GM12873 (cell line): Measurements from ENCODE around the gene EVA1C.

Experiments
- TF ChIP-seq, protein P1 (sequence below): IDR thresholded peaks from 2 replicates; pipeline ENCODE4 v1.5.1; 2012; ENCODE audit warnings: low read depth, mild to moderate bottlenecking, moderate library complexity, low read length, control low read depth; ENCODE audit not compliant: insufficient read depth; ENCODE audit errors: missing control alignments

Gene EVA1C

DNA sequence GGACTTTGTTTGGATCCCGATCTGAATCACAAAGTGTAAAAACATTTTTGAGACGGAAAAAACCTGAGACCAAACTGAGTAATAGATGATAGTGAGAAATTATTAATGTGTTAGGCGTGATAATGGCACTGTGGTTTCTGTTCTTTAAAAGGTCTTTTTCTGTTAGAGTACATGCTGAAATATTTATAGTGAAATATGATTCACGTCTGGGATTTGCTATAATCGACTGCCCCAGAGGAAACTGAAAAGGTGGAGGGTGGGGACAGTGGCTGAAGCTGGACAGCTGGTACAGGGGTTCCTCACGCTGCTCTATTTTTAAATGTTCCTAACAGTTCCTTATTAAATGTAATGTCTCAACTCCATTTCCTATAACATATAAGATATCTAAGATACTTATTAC is 30.9 kb upstream of the EVA1C start:
- TF ChIP-seq, protein P1, sequence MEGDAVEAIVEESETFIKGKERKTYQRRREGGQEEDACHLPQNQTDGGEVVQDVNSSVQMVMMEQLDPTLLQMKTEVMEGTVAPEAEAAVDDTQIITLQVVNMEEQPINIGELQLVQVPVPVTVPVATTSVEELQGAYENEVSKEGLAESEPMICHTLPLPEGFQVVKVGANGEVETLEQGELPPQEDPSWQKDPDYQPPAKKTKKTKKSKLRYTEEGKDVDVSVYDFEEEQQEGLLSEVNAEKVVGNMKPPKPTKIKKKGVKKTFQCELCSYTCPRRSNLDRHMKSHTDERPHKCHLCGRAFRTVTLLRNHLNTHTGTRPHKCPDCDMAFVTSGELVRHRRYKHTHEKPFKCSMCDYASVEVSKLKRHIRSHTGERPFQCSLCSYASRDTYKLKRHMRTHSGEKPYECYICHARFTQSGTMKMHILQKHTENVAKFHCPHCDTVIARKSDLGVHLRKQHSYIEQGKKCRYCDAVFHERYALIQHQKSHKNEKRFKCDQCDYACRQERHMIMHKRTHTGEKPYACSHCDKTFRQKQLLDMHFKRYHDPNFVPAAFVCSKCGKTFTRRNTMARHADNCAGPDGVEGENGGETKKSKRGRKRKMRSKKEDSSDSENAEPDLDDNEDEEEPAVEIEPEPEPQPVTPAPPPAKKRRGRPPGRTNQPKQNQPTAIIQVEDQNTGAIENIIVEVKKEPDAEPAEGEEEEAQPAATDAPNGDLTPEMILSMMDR, result no peak

DNA sequence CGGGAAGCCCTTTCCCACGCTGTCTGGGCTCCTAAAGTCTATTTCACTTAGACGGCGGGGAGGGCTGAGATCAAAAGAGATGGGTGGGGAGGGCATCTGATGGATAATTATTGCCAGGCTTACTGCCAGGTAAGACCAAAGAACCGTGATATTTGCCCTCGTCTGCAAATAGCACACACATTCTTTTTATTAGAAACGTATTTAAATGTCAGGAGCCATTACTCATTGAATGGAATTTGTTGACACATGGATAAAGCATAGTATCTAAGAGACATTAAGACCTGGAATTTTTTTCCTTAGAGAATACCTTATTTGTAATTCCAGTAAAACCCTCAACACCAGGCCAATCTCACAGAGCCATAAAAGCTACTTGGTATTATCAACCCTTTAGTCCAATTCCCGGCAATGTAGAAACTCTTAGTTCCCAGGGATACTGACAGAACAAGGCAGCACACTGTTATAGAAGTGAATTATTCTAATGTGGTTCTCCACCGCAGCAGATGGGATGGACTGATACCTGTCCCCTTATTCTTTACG is 30.3 kb upstream of the EVA1C start:
- TF ChIP-seq, protein P1, result no peak

DNA sequence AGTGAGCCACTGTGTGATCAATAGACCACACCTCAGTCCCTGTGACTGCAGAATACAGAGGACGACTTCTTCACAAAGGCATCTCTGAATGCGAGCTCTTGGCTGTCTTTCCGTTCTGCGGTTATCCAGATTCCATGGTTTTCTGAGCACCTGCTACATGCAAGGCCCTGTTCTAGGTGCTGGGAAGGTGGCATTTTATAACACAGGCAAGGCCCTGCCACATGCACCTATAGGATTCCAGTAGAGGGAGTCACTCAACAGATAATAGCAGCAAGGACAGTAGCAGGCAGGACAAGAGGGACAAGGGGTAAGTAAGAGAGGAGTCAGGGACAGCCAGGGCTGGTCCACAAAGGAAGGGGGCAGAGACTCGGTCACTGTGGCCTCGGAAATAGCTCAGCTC is 28.7 kb upstream of the EVA1C start:
- TF ChIP-seq, protein P1, result no peak

DNA sequence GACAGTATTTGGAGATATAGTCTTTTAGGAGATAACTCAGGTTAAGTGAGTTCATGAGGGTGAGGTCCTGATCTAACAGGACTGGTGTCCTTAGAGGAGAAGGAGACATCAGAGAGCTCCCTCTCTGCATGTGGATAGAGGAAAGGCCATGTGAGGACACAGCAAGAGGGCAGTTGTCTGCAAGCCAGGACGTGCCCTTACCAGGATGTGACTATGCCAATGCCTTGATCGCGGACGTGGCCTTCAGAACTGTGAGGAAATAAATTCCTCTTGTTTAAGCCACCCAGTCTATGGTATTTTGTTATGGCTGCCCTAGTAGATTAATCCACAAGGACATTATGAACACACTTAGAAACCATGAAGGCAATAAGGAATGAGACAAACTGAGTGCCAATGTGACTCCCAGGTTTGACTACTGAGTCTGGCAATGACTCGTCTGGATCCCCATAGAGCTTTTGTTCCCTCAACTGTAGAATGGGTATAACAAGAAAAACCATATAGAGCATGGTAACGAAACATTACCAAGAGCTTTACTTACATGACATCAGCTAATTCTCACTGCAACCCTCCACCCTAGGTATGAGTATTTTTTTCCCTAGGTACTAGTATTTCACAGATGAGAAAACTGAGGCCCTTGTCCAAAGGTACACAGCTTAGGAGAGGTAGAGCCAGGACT is 26.2 kb upstream of the EVA1C start:
- TF ChIP-seq, protein P1, result no peak

DNA sequence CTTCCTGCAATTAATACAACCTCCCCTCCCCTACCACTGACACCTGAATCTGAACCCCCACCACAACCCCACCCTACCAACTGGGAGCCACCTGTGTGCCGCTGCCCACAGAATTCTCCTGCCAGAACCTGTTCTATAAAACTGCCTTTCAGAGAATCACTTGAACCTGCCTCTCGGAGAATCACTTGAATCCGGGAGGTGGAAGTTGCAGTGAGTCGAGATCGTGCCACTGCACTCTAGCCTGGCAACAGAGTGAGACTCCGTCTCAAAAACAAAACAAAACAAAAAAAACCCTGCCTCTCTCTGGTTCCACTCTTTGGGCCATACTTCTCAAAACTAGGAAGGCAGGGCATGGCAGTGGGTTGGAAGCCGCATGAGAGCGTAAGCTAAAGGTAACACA is 25.4 kb upstream of the EVA1C start:
- TF ChIP-seq, protein P1, result no peak

DNA sequence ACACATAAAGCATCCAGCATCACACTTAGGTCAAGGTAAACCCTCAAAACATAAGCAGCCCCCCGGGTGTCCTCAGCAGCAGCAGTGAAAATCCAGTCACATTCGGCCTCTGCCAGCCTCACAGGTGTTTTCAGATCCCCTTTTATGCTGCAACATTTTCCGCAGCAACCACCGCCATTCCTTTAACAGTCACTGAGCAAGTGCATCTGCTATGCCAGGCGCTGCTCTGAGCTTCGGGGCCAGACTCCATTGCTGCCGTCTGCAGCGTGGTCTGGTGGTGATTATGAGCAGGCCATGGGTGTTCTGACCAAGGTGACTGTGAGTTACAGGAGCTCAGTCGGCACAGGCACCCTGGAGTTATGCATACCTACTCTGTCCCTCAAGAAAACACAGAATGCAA is 24.2 kb upstream of the EVA1C start:
- TF ChIP-seq, protein P1, result no peak

DNA sequence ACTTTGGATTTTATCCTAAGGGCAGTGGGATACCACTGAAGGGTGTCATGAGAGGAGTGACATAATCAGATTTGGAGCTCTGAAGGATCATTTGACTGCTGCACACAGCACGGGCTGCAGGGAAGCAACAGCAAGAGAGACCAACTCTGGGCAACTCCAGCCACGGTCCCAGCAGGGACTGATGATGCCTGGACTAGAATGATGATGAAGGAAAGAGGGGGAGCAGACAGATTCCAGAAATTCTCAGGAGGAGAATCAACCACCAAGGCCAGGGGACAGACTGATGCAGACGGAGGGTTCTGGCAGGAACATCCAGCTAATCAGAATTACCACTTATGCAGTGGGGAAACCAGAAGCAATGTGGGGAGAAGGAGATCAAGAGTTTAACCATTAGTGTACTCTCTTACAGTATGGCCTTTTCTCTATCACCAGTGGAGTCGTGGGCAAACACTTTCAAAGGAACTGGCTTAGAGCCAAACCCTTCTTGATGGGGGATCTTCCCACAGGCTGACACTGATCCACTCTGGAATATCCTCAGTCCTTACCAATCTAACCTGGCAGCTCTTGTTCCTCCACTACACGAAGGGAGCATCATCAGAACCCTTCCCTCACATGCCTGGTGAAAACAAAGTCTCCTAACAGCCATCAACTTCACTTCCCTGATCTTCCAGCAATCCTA is 23.0 kb upstream of the EVA1C start:
- TF ChIP-seq, protein P1, result no peak
